H9 (cell line): ENCODE results near the gene OR6N1. TPM values are rescaled to one million over a fixed set of nuclear protein-coding genes. Genes with fewer than 3 reads are reported as not detected.

Experiments
- DNase-seq: peaks from one replicate; pipeline ENCODE4 v3.0.0-alpha.2; 2017
- H2AFZ ChIP-seq: one replicate; pipeline ENCODE4 v1.6.1; 2013; ENCODE audit warnings: mild to moderate bottlenecking, low read length, control low read depth, moderate library complexity
- H2AK5ac ChIP-seq: 2 replicates; pipeline ENCODE4 v1.6.1; 2013; ENCODE audit warnings: low read length, control low read depth, mixed read lengths; ENCODE audit not compliant: insufficient read length
- H2BK120ac ChIP-seq: one replicate; pipeline ENCODE4 v1.6.1; 2013; ENCODE audit warnings: low read depth, mild to moderate bottlenecking, low read length, control low read depth, inconsistent platforms; ENCODE audit not compliant: poor library complexity, severe bottlenecking
- H2BK12ac ChIP-seq: 2 replicates; pipeline ENCODE4 v1.6.1; 2013; ENCODE audit warnings: low read length, control low read depth, mixed read lengths, low read depth; ENCODE audit not compliant: insufficient read length
- H2BK15ac ChIP-seq: 2 replicates; pipeline ENCODE4 v1.6.1; 2013; ENCODE audit warnings: low read depth, low read length, control low read depth
- H2BK20ac ChIP-seq: one replicate; pipeline ENCODE4 v1.6.1; 2013; ENCODE audit warnings: low read depth, mild to moderate bottlenecking, low read length, control low read depth, inconsistent platforms; ENCODE audit not compliant: poor library complexity, severe bottlenecking
- H2BK5ac ChIP-seq: 2 replicates; pipeline ENCODE4 v1.6.1; 2013; ENCODE audit warnings: low read length, control low read depth, mixed read lengths; ENCODE audit not compliant: insufficient read length
- H3K14ac ChIP-seq: 2 replicates; pipeline ENCODE4 v1.6.1; 2013; ENCODE audit warnings: low read length, control low read depth; ENCODE audit not compliant: insufficient read depth
- H3K18ac ChIP-seq: 2 replicates; pipeline ENCODE4 v1.6.1; 2013; ENCODE audit warnings: low read depth, mild to moderate bottlenecking, mixed read lengths, low read length, control low read depth; ENCODE audit not compliant: insufficient read length
- H3K23ac ChIP-seq: 2 replicates; pipeline ENCODE4 v1.6.1; 2013; ENCODE audit warnings: low read length, control low read depth, mixed read lengths, low read depth; ENCODE audit not compliant: insufficient read length
- H3K23me2 ChIP-seq: 2 replicates; pipeline ENCODE4 v1.6.1; 2013; ENCODE audit warnings: low read depth, mild to moderate bottlenecking, mixed read lengths, low read length, control low read depth; ENCODE audit not compliant: insufficient read length, poor library complexity, severe bottlenecking
- H3K27ac ChIP-seq: 2 replicates; pipeline ENCODE4 v1.5.1; 2013; ENCODE audit warnings: low read length, control low read depth, mixed read lengths, low read depth; ENCODE audit not compliant: insufficient read length
- H3K27me3 ChIP-seq: 2 replicates; pipeline ENCODE4 v1.6.1; 2013; ENCODE audit warnings: low read length, control low read depth, inconsistent platforms; ENCODE audit not compliant: insufficient read depth
- H3K4ac ChIP-seq: 2 replicates; pipeline ENCODE4 v1.6.1; 2013; ENCODE audit warnings: low read depth, mild to moderate bottlenecking, control low read depth, inconsistent platforms, low read length, moderate library complexity
- H3K4me1 ChIP-seq: 2 replicates; pipeline ENCODE4 v1.6.1; 2013; ENCODE audit warnings: low read length, control low read depth, inconsistent platforms; ENCODE audit not compliant: insufficient read depth
- H3K4me2 ChIP-seq: 2 replicates; pipeline ENCODE4 v1.6.1; 2013; ENCODE audit warnings: low read length, control low read depth, mixed read lengths; ENCODE audit not compliant: insufficient read length, insufficient read depth
- H3K56ac ChIP-seq: 2 replicates; pipeline ENCODE4 v1.6.1; 2013; ENCODE audit warnings: low read depth, mild to moderate bottlenecking, mixed read lengths, low read length, control low read depth; ENCODE audit not compliant: insufficient read length
- H3K79me1 ChIP-seq: 2 replicates; pipeline ENCODE4 v1.6.1; 2013; ENCODE audit warnings: low read depth, mild to moderate bottlenecking, moderate library complexity, low read length, control low read depth, inconsistent platforms; ENCODE audit not compliant: insufficient read depth, poor library complexity, severe bottlenecking
- H3K79me2 ChIP-seq: 2 replicates; pipeline ENCODE4 v1.6.1; 2013; ENCODE audit warnings: low read length, control low read depth, inconsistent platforms; ENCODE audit not compliant: insufficient read depth
- H3K9ac ChIP-seq: 2 replicates; pipeline ENCODE4 v1.6.1; 2013; ENCODE audit warnings: low read length, control low read depth, mixed read lengths; ENCODE audit not compliant: insufficient read length; ENCODE audit errors: extremely low read depth
- H3K9me3 ChIP-seq: one replicate; pipeline ENCODE4 v1.6.1; 2013; ENCODE audit warnings: low read depth, low read length, inconsistent platforms; ENCODE audit not compliant: control insufficient read depth
- H3T11ph ChIP-seq: one replicate; pipeline ENCODE4 v1.6.1; 2013; ENCODE audit warnings: mild to moderate bottlenecking, low read length, control low read depth, inconsistent platforms
- H4K20me1 ChIP-seq: one replicate; pipeline ENCODE4 v1.6.1; 2013; ENCODE audit not compliant: control insufficient read depth, insufficient read length, insufficient read depth
- H4K5ac ChIP-seq: 2 replicates; pipeline ENCODE4 v1.6.1; 2013; ENCODE audit warnings: low read depth, mild to moderate bottlenecking, mixed read lengths, low read length, control low read depth; ENCODE audit not compliant: insufficient read length
- H4K8ac ChIP-seq: replicated peaks from 2 replicates; pipeline ENCODE4 v1.6.1; 2013; ENCODE audit warnings: low read length, control low read depth, mixed read lengths, low read depth; ENCODE audit not compliant: insufficient read length
- H4K91ac ChIP-seq: 2 replicates; pipeline ENCODE4 v1.6.1; 2013; ENCODE audit warnings: low read depth, mild to moderate bottlenecking, moderate library complexity, mixed read lengths, low read length, control low read depth; ENCODE audit not compliant: insufficient read length
- H3K27ac Mint-ChIP-seq, 3 experiments: 2 replicates in 2 of 3; 3 replicates in 1 of 3; pipeline ENCODE4 v1.8.0; 2020 to 2021; ENCODE audit warnings: mixed read lengths in 3 of 3, mild to moderate bottlenecking in 1 of 3, moderate library complexity in 1 of 3
- H3K27me3 Mint-ChIP-seq: 2 replicates; pipeline ENCODE4 v1.8.0; 2021; ENCODE audit warnings: low read depth, mild to moderate bottlenecking, moderate library complexity, mixed read lengths
- H3K36me3 Mint-ChIP-seq, 3 experiments: 2 replicates in 2 of 3; 3 replicates in 1 of 3; pipeline ENCODE4 v1.8.0; 2020 to 2021; ENCODE audit warnings: low read depth in 3 of 3, mixed read lengths in 3 of 3; ENCODE audit not compliant: insufficient read depth in 1 of 3
- H3K4me1 Mint-ChIP-seq, 2 experiments: 2 replicates each; pipeline ENCODE4 v1.8.0; 2020; ENCODE audit warnings: mixed read lengths in 2 of 2
- H3K4me3 Mint-ChIP-seq, 2 experiments: 2 replicates in 1 of 2; 3 replicates in 1 of 2; pipeline ENCODE4 v1.8.0; 2020 to 2021; ENCODE audit warnings: mild to moderate bottlenecking in 2 of 2, mixed read lengths in 2 of 2, moderate library complexity in 1 of 2
- H3K9me3 Mint-ChIP-seq, 2 experiments: 2 replicates in 1 of 2; 3 replicates in 1 of 2; pipeline ENCODE4 v1.8.0; 2020; ENCODE audit warnings: mild to moderate bottlenecking in 2 of 2, mixed read lengths in 2 of 2, moderate library complexity in 1 of 2
- WGBS: extraction: QIAGEN DNeasy Blood & Tissue Kit; methylation state at CpG from one replicate; pipeline ENCODE4 v1.1.7; 2013; ENCODE audit warnings: missing lambda C conversion rate, low lambda C conversion rate, mixed read lengths; ENCODE audit not compliant: insufficient read length; ENCODE audit errors: extremely low coverage; 5-methylcytosine and 5-hydroxymethylcytosine counted together
- total RNA-seq: library from RNA; stranded (reverse); gene quantifications from 2 replicates; pipeline ENCODE4 v1.2.1, GENCODE V29; 2021
- TF ChIP-seq, protein P1 (sequence below): fragments of 200-600 bp; sonication (generic); conservative IDR thresholded peaks from 3 replicates; pipeline ENCODE4 v1.8.0; 2021; ENCODE audit warnings: antibody characterized with exemption, mild to moderate bottlenecking

Gene OR6N1
- total RNA-seq, 1 experiment from 2014 or later: not detected

DNA sequence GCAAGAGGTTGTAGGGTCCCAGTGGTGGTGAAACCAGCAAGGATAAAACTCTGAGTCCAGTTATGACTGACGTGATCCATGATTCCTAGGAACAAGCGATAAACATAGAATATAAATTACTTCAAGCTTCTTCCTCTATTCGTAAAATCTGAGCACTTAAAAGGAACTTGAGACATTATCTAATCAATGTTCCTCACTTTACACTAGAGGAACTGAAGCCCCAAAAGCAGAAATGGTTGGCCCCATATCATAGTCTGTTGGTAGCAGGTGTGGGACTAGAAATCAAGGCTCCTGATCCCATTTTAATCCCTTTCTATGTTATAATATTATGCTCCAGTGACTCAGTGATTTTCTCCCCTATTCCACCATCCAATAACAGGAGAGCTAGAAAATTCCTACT lies 37.3 kb upstream of the OR6N1 start:
- Histone ChIP-seq H2BK15ac (no peak overlapping the region), H3K23ac (no peak overlapping the region), H3K79me2 (no peaks in the 10 kb centered on the region), H2BK120ac (no peak overlapping the region), H3K9ac (no peak overlapping the region), H4K5ac (no peak overlapping the region), H3K27me3 (no peaks in the 10 kb centered on the region), H3T11ph (no peak overlapping the region), H3K23me2 (no peaks in the 10 kb centered on the region), H3K14ac (no peak overlapping the region), H3K4ac (no peak overlapping the region), H2BK5ac (no peak overlapping the region), H3K4me1 (no peaks in the 10 kb centered on the region), H4K8ac (no peak overlapping the region), H3K56ac (no peak overlapping the region), H2AFZ (no peak overlapping the region), H4K91ac (no peak overlapping the region), H2BK12ac (no peak overlapping the region), H2AK5ac (no peak overlapping the region), H2BK20ac (no peak overlapping the region), H3K27ac (no peak overlapping the region), H4K20me1 (no peaks in the 10 kb centered on the region), H3K79me1 (no peaks in the 10 kb centered on the region), H3K18ac (no peak overlapping the region), H3K4me2 (no peak overlapping the region), H3K9me3 (no peaks in the 10 kb centered on the region)
- no CpG with 5 or more reads among the region's 3 CpGs for WGBS
- no peaks in the 10 kb centered on the region for H3K36me3 Mint-ChIP-seq
- no peaks in the 10 kb centered on the region for H3K4me1 Mint-ChIP-seq
- no peak overlapping the region for H3K4me3 Mint-ChIP-seq
- H3K9me3 Mint-ChIP-seq: no peaks in the 10 kb centered on the region
- H3K27me3 Mint-ChIP-seq: no peaks in the 10 kb centered on the region
- DNase-seq: no peak
- H3K27ac Mint-ChIP-seq: no peak overlapping the region
- TF ChIP-seq, protein P1, sequence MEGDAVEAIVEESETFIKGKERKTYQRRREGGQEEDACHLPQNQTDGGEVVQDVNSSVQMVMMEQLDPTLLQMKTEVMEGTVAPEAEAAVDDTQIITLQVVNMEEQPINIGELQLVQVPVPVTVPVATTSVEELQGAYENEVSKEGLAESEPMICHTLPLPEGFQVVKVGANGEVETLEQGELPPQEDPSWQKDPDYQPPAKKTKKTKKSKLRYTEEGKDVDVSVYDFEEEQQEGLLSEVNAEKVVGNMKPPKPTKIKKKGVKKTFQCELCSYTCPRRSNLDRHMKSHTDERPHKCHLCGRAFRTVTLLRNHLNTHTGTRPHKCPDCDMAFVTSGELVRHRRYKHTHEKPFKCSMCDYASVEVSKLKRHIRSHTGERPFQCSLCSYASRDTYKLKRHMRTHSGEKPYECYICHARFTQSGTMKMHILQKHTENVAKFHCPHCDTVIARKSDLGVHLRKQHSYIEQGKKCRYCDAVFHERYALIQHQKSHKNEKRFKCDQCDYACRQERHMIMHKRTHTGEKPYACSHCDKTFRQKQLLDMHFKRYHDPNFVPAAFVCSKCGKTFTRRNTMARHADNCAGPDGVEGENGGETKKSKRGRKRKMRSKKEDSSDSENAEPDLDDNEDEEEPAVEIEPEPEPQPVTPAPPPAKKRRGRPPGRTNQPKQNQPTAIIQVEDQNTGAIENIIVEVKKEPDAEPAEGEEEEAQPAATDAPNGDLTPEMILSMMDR: no peak
